ENCODE measurements around the gene RLN3.

Gene RLN3

GRCh38 chr19:14063105-14063504, 35.2 kb downstream of the RLN3 start:
- no peak for DNase-seq
- no peak overlapping the region for H3K23ac ChIP-seq (ENCODE audit: low read length in 2 of 2)
- H3K79me1 ChIP-seq (replicated peaks; ENCODE audit: low read length, poor library complexity, severe bottlenecking) = no peaks in the 10 kb centered on the region
- H4K8ac ChIP-seq (ENCODE audit: low read length) = no peak overlapping the region
- no peak overlapping the region for H2AK5ac ChIP-seq (ENCODE audit: low read length, severe bottlenecking)
- no peak overlapping the region for H2BK12ac ChIP-seq (ENCODE audit: low read length in 2 of 2)
- H4K91ac ChIP-seq (ENCODE audit: low read length) = no peak overlapping the region
- H3K36me3 ChIP-seq (ENCODE audit: control insufficient read depth in 1 of 2, insufficient read depth in 2 of 2, low read depth in 1 of 2, low read length in 2 of 2) = no peaks in the 10 kb centered on the region
- H3K4me2 ChIP-seq (ENCODE audit: low read length, poor library complexity, severe bottlenecking) = no peak overlapping the region
- no peaks in the 10 kb centered on the region for H3K9me3 ChIP-seq (ENCODE audit: control insufficient read depth, low read length)
- H2BK5ac ChIP-seq (ENCODE audit: low read depth, low read length, poor library complexity, severe bottlenecking) = no peak overlapping the region
- H3K9ac ChIP-seq (ENCODE audit: low read length) = no peak overlapping the region
- H3K27me3 ChIP-seq (ENCODE audit: control insufficient read depth in 1 of 2, insufficient read depth in 1 of 2, low read length in 2 of 2) = peaks cover 26 to 42% of the 10 kb centered on the region in 2 experiments
- no peak overlapping the region for H3K14ac ChIP-seq (ENCODE audit: low read length in 2 of 2)
- H3K18ac ChIP-seq (ENCODE audit: low read depth in 1 of 2, low read length in 2 of 2) = no peak overlapping the region
- H3K27ac ChIP-seq (ENCODE audit: low read length, poor library complexity, severe bottlenecking) = no peak overlapping the region
- H2BK120ac ChIP-seq (ENCODE audit: low read depth, low read length) = no peak overlapping the region
- H2AFZ ChIP-seq (ENCODE audit: low read depth, low read length) = no peak overlapping the region
- H3K4ac ChIP-seq (ENCODE audit: low read depth in 1 of 2, low read length in 2 of 2) = no peak overlapping the region
- peaks cover 10% of the 10 kb centered on the region for H3K4me1 ChIP-seq (ENCODE audit: control insufficient read depth, insufficient read depth, low read depth, low read length)
- no peak overlapping the region for H3K4me3 ChIP-seq (ENCODE audit: insufficient read depth in 1 of 2, low read depth in 1 of 2, low read length in 2 of 2)
- H2BK15ac ChIP-seq (ENCODE audit: low read depth, poor library complexity, severe bottlenecking) = no peak overlapping the region
- WGBS = 86% methylated on average over 7 of the region's 7 CpGs

DNA sequence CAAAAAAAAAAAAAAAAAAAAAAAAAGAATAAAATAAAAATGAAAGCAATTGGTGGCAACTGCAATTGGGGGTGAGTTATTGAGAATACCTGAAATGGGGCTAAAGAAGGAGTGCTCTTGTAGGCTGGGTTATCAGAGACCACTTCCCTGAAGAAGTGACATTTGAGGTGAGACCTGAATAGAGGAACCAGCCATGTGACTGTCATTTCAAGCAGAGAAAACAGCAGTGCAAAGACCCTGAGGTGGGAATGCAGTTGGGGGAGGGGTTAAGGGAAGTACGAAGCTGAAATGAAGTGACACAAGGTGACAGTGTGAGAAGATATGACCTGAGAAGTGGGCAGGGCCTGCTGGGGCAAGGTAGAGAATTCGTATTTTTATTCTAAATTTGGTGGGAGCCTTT, 38.2 kb downstream of the RLN3 start:
- Histone ChIP-seq H4K91ac (ENCODE audit: low read length) (no peak overlapping the region), H2BK120ac (ENCODE audit: low read depth, low read length) (no peak overlapping the region), H3K27ac (ENCODE audit: low read length, poor library complexity, severe bottlenecking) (no peak overlapping the region), H2AK5ac (ENCODE audit: low read length, severe bottlenecking) (no peak overlapping the region), H4K8ac (ENCODE audit: low read length) (no peak overlapping the region), H3K4me3 (ENCODE audit: insufficient read depth in 1 of 2, low read depth in 1 of 2, low read length in 2 of 2) (no peak overlapping the region), H2BK15ac (ENCODE audit: low read depth, poor library complexity, severe bottlenecking) (no peak overlapping the region), H3K27me3 (ENCODE audit: control insufficient read depth in 1 of 2, insufficient read depth in 1 of 2, low read length in 2 of 2) (peaks cover 0 to 13% of the 10 kb centered on the region in 2 experiments), H2AFZ (ENCODE audit: low read depth, low read length) (no peak overlapping the region), H3K4me2 (ENCODE audit: low read length, poor library complexity, severe bottlenecking) (no peak overlapping the region), H3K23ac (ENCODE audit: low read length in 2 of 2) (no peak overlapping the region), H3K14ac (ENCODE audit: low read length in 2 of 2) (no peak overlapping the region), H3K4ac (ENCODE audit: low read depth in 1 of 2, low read length in 2 of 2) (no peak overlapping the region), H2BK5ac (ENCODE audit: low read depth, low read length, poor library complexity, severe bottlenecking) (no peak overlapping the region), H3K9me3 (ENCODE audit: control insufficient read depth, low read length) (no peaks in the 10 kb centered on the region), H3K4me1 (ENCODE audit: control insufficient read depth, insufficient read depth, low read depth, low read length) (peaks cover 7% of the 10 kb centered on the region), H3K79me1 (replicated peaks; ENCODE audit: low read length, poor library complexity, severe bottlenecking) (no peaks in the 10 kb centered on the region), H3K36me3 (ENCODE audit: control insufficient read depth in 1 of 2, insufficient read depth in 2 of 2, low read depth in 1 of 2, low read length in 2 of 2) (no peaks in the 10 kb centered on the region), H3K18ac (ENCODE audit: low read depth in 1 of 2, low read length in 2 of 2) (no peak overlapping the region), H2BK12ac (ENCODE audit: low read length in 2 of 2) (no peak overlapping the region), H3K9ac (ENCODE audit: low read length) (no peak overlapping the region)
- 68% methylated on average over 2 of the region's 2 CpGs for WGBS
- no peak for DNase-seq

GRCh38 chr19:14070268-14071050, 42.5 kb downstream of the RLN3 start:
- Histone ChIP-seq H3K27ac (ENCODE audit: low read length, poor library complexity, severe bottlenecking) (no peak overlapping the region), H3K4ac (ENCODE audit: low read depth in 1 of 2, low read length in 2 of 2) (no peak overlapping the region), H3K4me2 (ENCODE audit: low read length, poor library complexity, severe bottlenecking) (no peak overlapping the region), H2BK15ac (ENCODE audit: low read depth, poor library complexity, severe bottlenecking) (no peak overlapping the region), H4K8ac (ENCODE audit: low read length) (no peak overlapping the region), H3K79me1 (replicated peaks; ENCODE audit: low read length, poor library complexity, severe bottlenecking) (peaks cover 2% of the 10 kb centered on the region), H3K9ac (ENCODE audit: low read length) (no peak overlapping the region), H3K23ac (ENCODE audit: low read length in 2 of 2) (no peak overlapping the region), H2BK5ac (ENCODE audit: low read depth, low read length, poor library complexity, severe bottlenecking) (no peak overlapping the region), H3K4me1 (ENCODE audit: control insufficient read depth, insufficient read depth, low read depth, low read length) (peaks cover 29% of the 10 kb centered on the region), H3K4me3 (ENCODE audit: insufficient read depth in 1 of 2, low read depth in 1 of 2, low read length in 2 of 2) (no peak overlapping the region), H2AFZ (ENCODE audit: low read depth, low read length) (no peak overlapping the region), H2BK120ac (ENCODE audit: low read depth, low read length) (no peak overlapping the region), H3K14ac (ENCODE audit: low read length in 2 of 2) (no peak overlapping the region), H2BK12ac (ENCODE audit: low read length in 2 of 2) (no peak overlapping the region), H2AK5ac (ENCODE audit: low read length, severe bottlenecking) (no peak overlapping the region), H3K36me3 (ENCODE audit: control insufficient read depth in 1 of 2, insufficient read depth in 2 of 2, low read depth in 1 of 2, low read length in 2 of 2) (no peaks in the 10 kb centered on the region), H3K18ac (ENCODE audit: low read depth in 1 of 2, low read length in 2 of 2) (no peak overlapping the region), H3K9me3 (ENCODE audit: control insufficient read depth, low read length) (no peaks in the 10 kb centered on the region), H3K27me3 (ENCODE audit: control insufficient read depth in 1 of 2, insufficient read depth in 1 of 2, low read length in 2 of 2) (peaks cover 3 to 6% of the 10 kb centered on the region in 2 experiments), H4K91ac (ENCODE audit: low read length) (peak overlapping the region; percentile 45)
- no peak for DNase-seq
- 95% methylated on average over 43 of the region's 43 CpGs for WGBS

DNA sequence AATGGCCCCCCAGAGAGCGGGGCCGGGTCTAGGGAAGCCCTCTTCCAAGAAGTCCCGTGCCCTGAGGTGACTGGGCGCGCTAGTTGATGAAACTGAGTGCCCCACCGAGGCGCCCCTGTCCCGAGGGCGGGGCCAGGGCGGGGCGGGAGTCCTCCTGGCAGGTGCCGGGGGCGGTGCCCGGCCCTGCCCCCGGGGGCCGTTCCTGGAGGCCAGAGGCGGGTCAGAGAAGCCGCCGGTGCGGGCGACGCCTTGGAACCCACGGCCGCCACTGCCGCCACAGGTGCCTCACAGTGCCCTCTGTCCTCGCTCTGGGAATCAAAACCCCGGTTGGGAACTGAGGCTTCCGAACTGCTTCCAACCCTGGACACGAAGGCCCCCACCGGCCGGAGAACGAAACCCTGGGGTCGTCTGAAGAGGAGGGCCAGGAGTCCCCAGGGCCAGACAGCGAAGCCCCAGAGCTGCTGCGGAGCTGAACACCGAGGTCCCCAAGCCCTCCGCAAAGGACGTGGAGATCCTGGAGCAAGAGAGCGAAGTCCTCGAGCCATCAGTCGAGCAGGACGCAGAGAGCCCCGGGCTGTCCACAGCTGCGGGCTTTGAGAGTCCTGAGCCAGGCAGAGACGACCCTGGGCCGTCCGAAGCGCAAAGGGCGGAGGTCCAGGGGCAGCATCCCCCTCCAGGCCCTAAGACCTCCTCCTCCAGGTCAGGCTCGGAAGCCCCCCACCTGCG, 44.8 kb downstream of the RLN3 start, which contains the start of gene MISP3:
Gene MISP3 (plus strand): TSS at position 252 of the 726 bp plus-strand sequence. CDS start 524 bp downstream, outside the sequence.
- WGBS = 7% methylated on average over 50 of the region's 51 CpGs
- peak within 1 kb of the TSS; percentile 40 for H4K91ac ChIP-seq (ENCODE audit: low read length)
- peaks cover 0 to 3% of the 10 kb centered on the region in 2 experiments for H3K27me3 ChIP-seq (ENCODE audit: control insufficient read depth in 1 of 2, insufficient read depth in 1 of 2, low read length in 2 of 2)
- H3K18ac ChIP-seq (ENCODE audit: low read depth in 1 of 2, low read length in 2 of 2) = peak within 1 kb of the TSS in 1 of 2 experiments; percentile 82
- peak; percentile 61 for DNase-seq
- H3K14ac ChIP-seq (ENCODE audit: low read length in 2 of 2) = peak within 1 kb of the TSS in 1 of 2 experiments; percentile 23
- H2BK15ac ChIP-seq (ENCODE audit: low read depth, poor library complexity, severe bottlenecking) = peak within 1 kb of the TSS; percentile 20
- peak within 1 kb of the TSS; percentile 90 for H3K9ac ChIP-seq (ENCODE audit: low read length)
- H2AFZ ChIP-seq (ENCODE audit: low read depth, low read length) = peak within 1 kb of the TSS; percentile 89
- H3K36me3 ChIP-seq (ENCODE audit: control insufficient read depth in 1 of 2, insufficient read depth in 2 of 2, low read depth in 1 of 2, low read length in 2 of 2) = no peaks in the 10 kb centered on the region
- H4K8ac ChIP-seq (ENCODE audit: low read length) = peak within 1 kb of the TSS; percentile 72
- peaks cover 3% of the 10 kb centered on the region for H3K79me1 ChIP-seq (replicated peaks; ENCODE audit: low read length, poor library complexity, severe bottlenecking)
- H3K9me3 ChIP-seq (ENCODE audit: control insufficient read depth, low read length) = no peaks in the 10 kb centered on the region
- H3K4me2 ChIP-seq (ENCODE audit: low read length, poor library complexity, severe bottlenecking) = peak within 1 kb of the TSS; percentile 95
- H3K4me3 ChIP-seq (ENCODE audit: insufficient read depth in 1 of 2, low read depth in 1 of 2, low read length in 2 of 2) = peak within 1 kb of the TSS; percentile 69 to 93
- no peak within 1 kb of the TSS for H2BK5ac ChIP-seq (ENCODE audit: low read depth, low read length, poor library complexity, severe bottlenecking)
- peak within 1 kb of the TSS in 1 of 2 experiments; percentile 19 for H2BK12ac ChIP-seq (ENCODE audit: low read length in 2 of 2)
- H3K27ac ChIP-seq (ENCODE audit: low read length, poor library complexity, severe bottlenecking) = no peak within 1 kb of the TSS
- peak within 1 kb of the TSS in 1 of 2 experiments; percentile 13 for H3K4ac ChIP-seq (ENCODE audit: low read depth in 1 of 2, low read length in 2 of 2)
- peaks cover 29% of the 10 kb centered on the region for H3K4me1 ChIP-seq (ENCODE audit: control insufficient read depth, insufficient read depth, low read depth, low read length)
- H3K23ac ChIP-seq (ENCODE audit: low read length in 2 of 2) = no peak within 1 kb of the TSS
- no peak within 1 kb of the TSS for H2AK5ac ChIP-seq (ENCODE audit: low read length, severe bottlenecking)
- H2BK120ac ChIP-seq (ENCODE audit: low read depth, low read length) = no peak within 1 kb of the TSS
